Heart right ventricle (tissue), 16 donors: Measurements from ENCODE around the gene CCDC3. TPM values are rescaled to one million over a fixed set of nuclear protein-coding genes. Genes with fewer than 3 reads are reported as not detected.

Experiments used
- ATAC-seq, 8 donors: fragments of 200-7000 bp; cut with Tn5 transposase; one replicate each; pipeline ENCODE4 v1.9.1; 2020; ENCODE audit warnings: mild to moderate bottlenecking in 8 of 8, moderate library complexity in 8 of 8, moderate number of reproducible peaks in 1 of 8
- DNase-seq, 2 donors: peaks; one replicate each; pipeline ENCODE4 v3.0.0-alpha.2; 2020
- H3K27ac ChIP-seq, 10 donors: fragments of 200-600 bp; sonication (generic) in 2 of 10; one replicate each; pipeline versions ENCODE4 v1.5.0 to v1.8.0; 2020 to 2022; ENCODE audit warnings: mild to moderate bottlenecking in 3 of 10
- H3K27me3 ChIP-seq, 7 donors: fragments of 200-600 bp; one replicate each; pipeline ENCODE4 v1.8.0; 2021 to 2022; ENCODE audit warnings: mild to moderate bottlenecking in 2 of 7
- H3K36me3 ChIP-seq, 9 donors: fragments of 200-600 bp; sonication (generic) in 1 of 9; one replicate each; pipeline versions ENCODE4 v1.5.0 to v1.8.0; 2020 to 2022; ENCODE audit warnings: mild to moderate bottlenecking in 2 of 9
- H3K4me1 ChIP-seq, 9 donors: fragments of 200-600 bp; sonication (generic) in 1 of 9; one replicate each; pipeline versions ENCODE4 v1.5.0 to v1.8.0; 2020 to 2022; ENCODE audit warnings: mild to moderate bottlenecking in 4 of 9
- H3K4me3 ChIP-seq, 10 donors: fragments of 200-600 bp; sonication (generic) in 2 of 10; one replicate each; pipeline versions ENCODE4 v1.5.0 to v1.8.0; 2020 to 2022; ENCODE audit warnings: mild to moderate bottlenecking in 7 of 10, moderate library complexity in 2 of 10
- H3K9me3 ChIP-seq, 11 donors: fragments of 200-600 bp in 10 of 11; sonication (generic) in 2 of 11; one replicate each; pipeline versions ENCODE4 v1.5.0 to v1.8.0; 2013 to 2022; ENCODE audit warnings: mild to moderate bottlenecking in 2 of 11, control low read depth in 1 of 11, moderate library complexity in 1 of 11
- WGBS, 2 donors: extraction: QIAGEN DNeasy Blood & Tissue Kit; methylation state at CpG; one replicate each; pipeline ENCODE4 v1.1.7; 2013; ENCODE audit warnings: inconsistent platforms in 1 of 2; 5-methylcytosine and 5-hydroxymethylcytosine counted together
- intact Hi-C, 10 donors: fragments of 100-400 bp; cut with DNase I; formaldehyde crosslinking; loops; one replicate each; pipeline versions ENCODE4 v1.11.1 to v1.14.2; 2022
- polyA plus RNA-seq, 2 donors: library from polyadenylated mRNA; stranded (reverse); fragments of 200-250 nt; gene quantifications; one replicate each; pipeline ENCODE4 v1.2.3, GENCODE V29; 2013
- total RNA-seq, 10 donors: library from RNA; stranded (reverse); fragmentation: NEBNext Ultra II Directional in 3 of 10; extraction: Animal tissue kit (Norgen Biotek cat#: 25700) in 3 of 10; gene quantifications; one replicate each; pipeline versions ENCODE4 v1.2.1 to v1.2.4, GENCODE V29; 2021 to 2023
- TF ChIP-seq, protein P1 (sequence below), 9 donors: fragments of 200-600 bp; sonication (generic) in 2 of 9; IDR thresholded peaks; one replicate each; pipeline versions ENCODE4 v1.5.0 to v1.8.0; 2021 to 2022; ENCODE audit warnings: antibody characterized with exemption in 9 of 9, mild to moderate bottlenecking in 5 of 9, moderate library complexity in 1 of 9
- donor health status: Arrhythmogenic right ventricular cardiomyopathy.
- donor health status: ischemic (EF 13 %, LVEDD 7.1; RV severe dilation, severe dysfunction).
- donor health status: healthy with polysubstance abuse.
- donor health status: DM: no; HTN: yes; CAD: no.
- donor health status: DM: no; HTN: no; CAD: no.
- donor health status: ischemic (EF 25% LVEDD 6.9; RV normal size, moderate dysfunction).
- donor health status: ischemic (EF 25% LVEDD 5.7; RV mildly dilated, moderate dysfunction).
- donor health status: healthy.
- donor health status: DM: yes; HTN: yes; CAD: no.
- donor health status: Ischemic cardiomyopathy.
- donor health status: ischemic (EF 35%, LVEDD 5.7; RV mildly dilated, moderate dysfunction).
- donor health status: nonischemic (EF 11% LVEDD 7.7; RV severe dilation, severe dysfunction).
- donor health status: DM: yes; HTN: yes; CAD: no.
- donor health status: PGD.
- donor health status: ischemic (EF 29% LVEDD 5.4; RV normal size, mild dysfunction).
- donor health status: nonischemic (EF 23%, LVEDD 6.1; RV moderate dilation, normal function).

Gene CCDC3
- total and polyA plus RNA-seq, 12 donors: 2.6 to 14.3 (median 6.9) TPM

DNA sequence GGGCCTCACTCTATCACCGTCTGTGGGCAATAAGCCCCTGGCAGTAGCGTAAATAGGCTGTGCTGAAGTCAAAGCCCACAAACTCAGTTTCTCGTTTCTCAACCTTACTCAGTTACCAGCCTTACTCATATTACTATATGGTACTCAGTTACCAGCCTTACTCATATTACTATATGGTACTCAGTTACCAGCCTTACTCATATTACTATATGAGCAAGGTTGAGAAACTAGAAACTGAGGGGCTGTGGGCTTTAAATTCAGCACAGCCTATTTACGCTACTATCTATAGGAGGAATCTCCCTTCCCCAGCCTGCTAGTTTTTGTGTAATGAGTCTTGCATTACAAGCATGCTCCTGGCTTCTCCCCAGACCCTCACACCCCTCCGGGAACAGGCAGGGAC lies 35.4 kb downstream of the CCDC3 start:
- peaks cover 0 to 11% (median 0%) of the 10 kb centered on the region in 9 donors for H3K4me1 ChIP-seq
- TF ChIP-seq, protein P1, sequence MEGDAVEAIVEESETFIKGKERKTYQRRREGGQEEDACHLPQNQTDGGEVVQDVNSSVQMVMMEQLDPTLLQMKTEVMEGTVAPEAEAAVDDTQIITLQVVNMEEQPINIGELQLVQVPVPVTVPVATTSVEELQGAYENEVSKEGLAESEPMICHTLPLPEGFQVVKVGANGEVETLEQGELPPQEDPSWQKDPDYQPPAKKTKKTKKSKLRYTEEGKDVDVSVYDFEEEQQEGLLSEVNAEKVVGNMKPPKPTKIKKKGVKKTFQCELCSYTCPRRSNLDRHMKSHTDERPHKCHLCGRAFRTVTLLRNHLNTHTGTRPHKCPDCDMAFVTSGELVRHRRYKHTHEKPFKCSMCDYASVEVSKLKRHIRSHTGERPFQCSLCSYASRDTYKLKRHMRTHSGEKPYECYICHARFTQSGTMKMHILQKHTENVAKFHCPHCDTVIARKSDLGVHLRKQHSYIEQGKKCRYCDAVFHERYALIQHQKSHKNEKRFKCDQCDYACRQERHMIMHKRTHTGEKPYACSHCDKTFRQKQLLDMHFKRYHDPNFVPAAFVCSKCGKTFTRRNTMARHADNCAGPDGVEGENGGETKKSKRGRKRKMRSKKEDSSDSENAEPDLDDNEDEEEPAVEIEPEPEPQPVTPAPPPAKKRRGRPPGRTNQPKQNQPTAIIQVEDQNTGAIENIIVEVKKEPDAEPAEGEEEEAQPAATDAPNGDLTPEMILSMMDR (IDR thresholded peaks at IDR 0.05): no peak
- intact Hi-C loops: no loop called here
- H3K27ac ChIP-seq: no peak overlapping the region
- no peak overlapping the region for H3K4me3 ChIP-seq
- no peak for DNase-seq
- no peak for ATAC-seq
- WGBS, 2 donors: 91% methylated on average over 5 of the region's 5 CpGs
- H3K27me3 ChIP-seq: peaks cover 0 to 3% (median 0%) of the 10 kb centered on the region in 7 donors
- no peaks in the 10 kb centered on the region for H3K36me3 ChIP-seq
- H3K9me3 ChIP-seq: peaks cover 0 to 27% (median 7%) of the 10 kb centered on the region in 11 donors

DNA sequence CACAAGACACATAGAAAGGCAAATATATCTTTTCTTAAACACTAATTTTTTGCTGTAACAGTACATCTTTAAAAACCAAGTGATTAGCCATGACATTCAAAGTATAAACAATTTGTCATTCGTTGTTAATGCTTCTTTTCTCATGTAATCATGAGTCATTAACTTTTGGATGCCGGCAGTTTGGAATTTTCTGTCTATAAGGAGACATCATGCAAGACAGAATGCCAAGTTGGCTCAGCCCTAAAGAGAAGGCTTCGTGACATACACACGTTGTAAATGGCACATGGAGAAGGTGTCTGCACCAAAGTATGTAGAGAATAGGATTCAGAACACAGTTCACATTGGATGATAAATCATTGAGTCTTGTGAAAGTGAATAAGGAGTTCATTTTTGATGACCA lies 35.9 kb downstream of the CCDC3 start:
- Histone ChIP-seq H3K4me1 (peaks cover 0 to 16% (median 0%) of the 10 kb centered on the region in 9 donors), H3K27ac (no peak overlapping the region), H3K36me3 (no peaks in the 10 kb centered on the region), H3K27me3 (peaks cover 0 to 3% (median 0%) of the 10 kb centered on the region in 7 donors), H3K4me3 (no peak overlapping the region), H3K9me3 (peaks cover 0 to 27% (median 7%) of the 10 kb centered on the region in 11 donors)
- DNase-seq (no peak), ATAC-seq (no peak)
- intact Hi-C loops: no loop called here
- TF ChIP-seq, protein P1 (IDR thresholded peaks at IDR 0.05): no peak
- 51 to 55% methylated on average over 4 of the region's 4 CpGs for WGBS, 2 donors

DNA sequence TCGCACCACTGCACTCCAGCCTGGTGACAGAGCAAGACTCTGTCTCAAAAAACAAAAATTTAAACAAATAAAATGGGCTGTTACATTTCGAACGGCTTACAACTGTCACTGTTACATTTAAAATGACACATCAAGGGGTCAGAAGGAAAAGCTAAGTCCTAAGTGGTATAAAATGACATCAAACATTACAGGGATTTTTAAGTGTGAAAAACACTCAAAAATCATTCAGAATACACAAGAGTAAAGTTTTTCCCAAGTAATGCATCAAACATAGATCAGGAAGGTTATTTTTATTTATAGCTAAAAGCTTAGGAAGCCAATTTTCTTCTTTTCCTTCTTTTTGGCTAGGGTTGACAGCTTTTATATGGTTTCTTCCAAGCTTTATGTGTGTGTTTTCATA lies 39.0 kb downstream of the CCDC3 start:
- DNase-seq (no peak), ATAC-seq (no peak)
- Histone ChIP-seq H3K27me3 (peaks cover 0 to 5% (median 0%) of the 10 kb centered on the region in 7 donors), H3K36me3 (no peaks in the 10 kb centered on the region), H3K4me1 (peaks cover 0 to 18% (median 0%) of the 10 kb centered on the region in 9 donors), H3K9me3 (peaks cover 0 to 13% (median 0%) of the 10 kb centered on the region in 11 donors), H3K4me3 (no peak overlapping the region), H3K27ac (no peak overlapping the region)
- TF ChIP-seq, protein P1 (IDR thresholded peaks at IDR 0.05): no peak
- intact Hi-C loops: no loop called here
- WGBS, 2 donors: 84 to 89% methylated on average over 3 of the region's 3 CpGs

DNA sequence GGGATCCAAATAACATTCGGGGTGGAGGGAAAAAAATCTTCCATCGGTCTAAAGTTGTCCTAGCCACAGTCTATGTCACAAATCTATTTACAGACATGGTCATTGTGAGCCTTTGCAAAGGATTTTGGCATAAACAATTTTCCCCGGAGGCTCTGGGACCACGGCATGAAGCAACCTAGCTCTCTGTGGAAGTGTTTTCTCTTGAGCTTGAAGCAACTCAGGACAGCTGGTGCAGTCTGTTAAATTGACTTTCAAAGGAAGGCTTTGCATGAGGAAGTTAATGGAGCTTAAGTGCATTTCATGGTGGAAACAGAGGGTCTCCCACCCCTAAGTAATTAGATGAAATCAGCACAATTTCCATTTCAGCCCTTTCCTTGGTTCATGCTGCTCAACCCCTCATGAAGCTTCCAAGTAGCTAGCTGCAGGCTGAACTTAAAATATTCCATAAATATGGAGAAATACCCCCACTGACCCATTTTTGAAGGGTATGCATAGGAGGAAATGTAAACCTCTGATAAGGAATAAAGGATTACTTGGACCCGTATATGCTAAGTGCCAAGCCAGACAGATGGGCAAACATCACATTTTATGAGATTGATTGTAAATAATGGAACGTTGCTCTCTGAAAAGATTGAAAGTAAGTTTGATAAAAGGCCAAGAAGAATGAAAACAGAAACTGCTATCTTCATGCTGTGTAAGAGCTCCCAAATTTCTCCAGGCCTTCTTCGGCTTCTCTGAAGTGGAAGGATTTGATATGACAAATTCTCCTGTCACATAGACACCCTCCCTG lies 39.9 kb downstream of the CCDC3 start:
- no peak overlapping the region for H3K4me3 ChIP-seq
- DNase-seq: no peak

More for the DNA sequence above, 39.9 kb downstream of the CCDC3 start:
- intact Hi-C loops: no loop called here
- 65 to 68% methylated on average over 7 of the region's 7 CpGs for WGBS, 2 donors
- H3K9me3 ChIP-seq: peaks cover 0 to 11% (median 0%) of the 10 kb centered on the region in 11 donors
- H3K4me1 ChIP-seq: peaks cover 0 to 18% (median 0%) of the 10 kb centered on the region in 9 donors
- no peak overlapping the region for H3K27ac ChIP-seq
- peak in 4 of 8 donors; percentile 42 to 67 (median 54) for ATAC-seq
- peaks cover 0 to 5% (median 0%) of the 10 kb centered on the region in 7 donors for H3K27me3 ChIP-seq
- no peaks in the 10 kb centered on the region for H3K36me3 ChIP-seq
- TF ChIP-seq, protein P1 (IDR thresholded peaks at IDR 0.05): no peak
